Measurements from ENCODE around the gene RAPGEF1. TPM values are rescaled to one million over a fixed set of nuclear protein-coding genes. Genes with fewer than 3 reads are reported as not detected.
"Not testable (repeated sequence)": the region's sequence is repeated elsewhere in the genome, so short reads cannot be mapped to it uniquely, and the experiment has no call there.

Gene RAPGEF1
- total RNA-seq, 1 donor from 2014 or later: 146 TPM

GRCh38 chr9:131667576-131667975 lies 72.3 kb downstream of the RAPGEF1 start:
- H3K4me3 ChIP-seq: no peak overlapping the region
- H3K27me3 ChIP-seq (ENCODE audit: low read depth): no peaks in the 10 kb centered on the region
- H3K4me1 ChIP-seq: peaks cover 74% of the 10 kb centered on the region
- H3K27ac ChIP-seq: peak overlapping the region; percentile 81
- H3K9me3 ChIP-seq: no peaks in the 10 kb centered on the region
- H3K36me3 ChIP-seq: no peaks in the 10 kb centered on the region
- intact Hi-C loops (cut with DNase I): no loop called here
- TF ChIP-seq CTCF (IDR thresholded peaks at IDR 0.05): no peak
- DNase-seq: peak; percentile 64
- ATAC-seq: peak; percentile 34 to 54

- intact Hi-C loops (cut with DNase I): no loop called here
- no peak overlapping the region for H3K4me3 ChIP-seq
- DNase-seq (no peak), ATAC-seq (no peak)
- no peaks in the 10 kb centered on the region for H3K9me3 ChIP-seq
- no peaks in the 10 kb centered on the region for H3K27me3 ChIP-seq (ENCODE audit: low read depth)
- H3K4me1 ChIP-seq: peaks cover 73% of the 10 kb centered on the region
- H3K27ac ChIP-seq: peak overlapping the region; percentile 81
- no peaks in the 10 kb centered on the region for H3K36me3 ChIP-seq
- TF ChIP-seq CTCF (IDR thresholded peaks at IDR 0.05): no peak
Observed at GRCh38 chr9:131666774-131667173, 73.1 kb downstream of the RAPGEF1 start.

DNA sequence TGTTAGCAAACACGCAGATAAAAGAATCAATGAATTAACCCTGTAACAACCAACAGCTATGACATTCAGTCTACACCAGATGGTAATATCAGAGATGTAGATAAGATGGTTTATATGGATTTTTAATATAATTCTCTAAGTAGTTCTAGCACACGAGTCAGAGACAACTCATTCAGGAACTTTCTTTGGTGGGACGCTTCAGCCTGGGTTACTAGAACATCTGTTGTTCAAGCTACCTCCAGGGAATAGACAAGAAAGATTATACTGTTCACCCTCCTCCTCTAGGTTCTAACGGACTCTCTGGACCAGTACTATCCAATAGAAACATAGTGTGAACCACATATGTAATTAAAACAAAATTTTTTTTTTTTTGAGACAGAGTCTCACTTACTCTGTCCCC lies 73.8 kb downstream of the RAPGEF1 start:
- Histone ChIP-seq H3K4me1 (peaks cover 72% of the 10 kb centered on the region), H3K9me3 (no peaks in the 10 kb centered on the region), H3K27me3 (ENCODE audit: low read depth) (no peaks in the 10 kb centered on the region), H3K4me3 (no peak overlapping the region), H3K27ac (peak overlapping the region; percentile 81), H3K36me3 (no peaks in the 10 kb centered on the region)
- ATAC-seq: no peak
- intact Hi-C loops (cut with DNase I): no loop called here
- DNase-seq: no peak
- TF ChIP-seq CTCF (IDR thresholded peaks at IDR 0.05): no peak

DNA sequence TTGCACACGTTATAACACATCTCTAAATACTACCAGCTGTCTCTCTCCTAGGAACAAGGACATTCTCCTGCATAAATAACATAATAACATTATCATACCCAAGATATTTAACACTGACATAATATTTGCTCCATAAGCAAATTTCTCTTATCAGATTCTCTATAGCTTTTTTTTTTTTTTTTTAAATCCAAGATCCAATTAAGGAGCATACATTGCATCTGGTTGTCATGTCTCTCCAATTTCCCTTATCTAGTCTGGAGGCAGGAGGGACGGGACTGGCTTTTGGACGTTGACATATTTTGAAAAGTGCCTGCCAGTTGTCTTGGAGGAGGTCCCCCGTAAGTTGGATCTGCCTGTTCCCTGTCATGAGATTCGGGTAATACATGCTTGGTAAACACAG lies 76.6 kb downstream of the RAPGEF1 start:
- no peak for DNase-seq
- intact Hi-C loops (cut with DNase I): no loop called here
- H3K36me3 ChIP-seq: no peaks in the 10 kb centered on the region
- H3K27ac ChIP-seq: no peak overlapping the region
- H3K4me1 ChIP-seq: peaks cover 61% of the 10 kb centered on the region
- H3K9me3 ChIP-seq: no peaks in the 10 kb centered on the region
- no peak for TF ChIP-seq CTCF (IDR thresholded peaks at IDR 0.05)
- ATAC-seq: no peak
- no peak overlapping the region for H3K4me3 ChIP-seq
- no peaks in the 10 kb centered on the region for H3K27me3 ChIP-seq (ENCODE audit: low read depth)

- H3K9me3 ChIP-seq; H3K27ac ChIP-seq; H3K27me3 ChIP-seq (ENCODE audit: low read depth); intact Hi-C loops (cut with DNase I); ATAC-seq; DNase-seq; H3K36me3 ChIP-seq; H3K4me3 ChIP-seq: not testable (repeated sequence)
- peaks cover 61% of the 10 kb centered on the region for H3K4me1 ChIP-seq
Observed at GRCh38 chr9:131662289-131662621, 77.6 kb downstream of the RAPGEF1 start.

- intact Hi-C loops (cut with DNase I): no loop called here
- Histone ChIP-seq H3K36me3 (no peaks in the 10 kb centered on the region), H3K9me3 (no peaks in the 10 kb centered on the region), H3K4me1 (peaks cover 61% of the 10 kb centered on the region), H3K4me3 (no peak overlapping the region), H3K27ac (no peak overlapping the region), H3K27me3 (ENCODE audit: low read depth) (no peaks in the 10 kb centered on the region)
- DNase-seq (no peak), ATAC-seq (no peak)
- no peak for TF ChIP-seq CTCF (IDR thresholded peaks at IDR 0.05)
Observed at GRCh38 chr9:131661568-131662288, 78.1 kb downstream of the RAPGEF1 start.
